ENCODE data around the gene NSG2. TPM values are rescaled to one million over a fixed set of nuclear protein-coding genes. Genes with fewer than 3 reads are reported as not detected.

NSG2 gene
- total and polyA plus RNA-seq, 2 of the 4 experiments (the other 2 are of a cell fraction): not detected

GRCh38 chr5:174120401-174121005 lies 75.0 kb downstream of the NSG2 start:
- ChIA-PET POLR2A (ENCODE audit: unreplicated experiment) (no interaction called here), CTCF (no interaction called here)
- no peaks in the 10 kb centered on the region for H3K9me1 ChIP-seq (ENCODE audit: insufficient read depth, low read length)
- H3K4ac ChIP-seq (ENCODE audit: low read depth, low read length): no peak overlapping the region
- no peak for ATAC-seq (ENCODE audit: low read depth)
- H2BK20ac ChIP-seq (ENCODE audit: low read depth, low read length): no peak overlapping the region
- H3K79me1 ChIP-seq (ENCODE audit: low read depth in 1 of 2, low read length in 2 of 2): no peaks in the 10 kb centered on the region
- no CpG with 5 or more reads among the region's 1 CpG for WGBS, 2 experiments (ENCODE audit: extremely low coverage in 2 of 2, insufficient read length in 1 of 2)
- no peaks in the 10 kb centered on the region for H3K27me3 ChIP-seq (ENCODE audit: control insufficient read depth, insufficient read depth, low read length)
- H2BK15ac ChIP-seq (ENCODE audit: low read depth, low read length): no peak overlapping the region
- in situ Hi-C loops (cut with MboI; ENCODE audit: low sequenced_read_pairs) (no loop called here), dilution Hi-C loops (cut with HindIII; ENCODE audit: low sequenced_read_pairs, unreplicated experiment) (no loop called here), intact Hi-C loops (cut with micrococcal nuclease) (no loop called here)
- H4K5ac ChIP-seq (ENCODE audit: low read depth, low read length): no peak overlapping the region
- no peak overlapping the region for H2AK5ac ChIP-seq (ENCODE audit: low read depth, low read length)
- H3K4me3 ChIP-seq (ENCODE audit: insufficient read depth, low read depth, low read length): no peak overlapping the region
- H3K4me2 ChIP-seq (ENCODE audit: low read depth, low read length): no peak overlapping the region
- no TSS peak for BruUV-seq (replicated peaks)
- H3K56ac ChIP-seq (ENCODE audit: extremely low read depth, insufficient read depth, low read length): no peak overlapping the region
- no peaks in the 10 kb centered on the region for H3K4me1 ChIP-seq (ENCODE audit: control insufficient read depth, insufficient read depth, low read length)
- no peak overlapping the region for H2BK120ac ChIP-seq (ENCODE audit: low read depth, low read length)
- no peak overlapping the region for H3K14ac ChIP-seq (replicated peaks; ENCODE audit: low read depth, low read length)
- no peak overlapping the region for H2AFZ ChIP-seq (replicated peaks; ENCODE audit: low read length, poor library complexity)
- H3K18ac ChIP-seq (ENCODE audit: low read depth, low read length): no peak overlapping the region
- no peak overlapping the region for H4K8ac ChIP-seq (ENCODE audit: low read depth in 2 of 2, low read length in 2 of 2)
- H4K91ac ChIP-seq (ENCODE audit: insufficient read depth, low read depth, low read length): no peak overlapping the region
- no peak overlapping the region for H2AK9ac ChIP-seq (replicated peaks; ENCODE audit: low read depth, low read length, poor library complexity)
- no peak overlapping the region for H2BK5ac ChIP-seq (ENCODE audit: low read depth, low read length, poor library complexity, severe bottlenecking)
- DNase-seq: no peak
- TF ChIP-seq SMC3 (IDR thresholded peaks at IDR 0.05; ENCODE audit: low read depth, low read length): no peak
- no peak for TF ChIP-seq FOS (IDR thresholded peaks at IDR 0.05; ENCODE audit: low read depth, low read length)
- TF ChIP-seq BHLHE40 (IDR thresholded peaks at IDR 0.05; ENCODE audit: low read depth, low read length): no peak
- H3K23ac ChIP-seq (ENCODE audit: low read depth, low read length): no peak overlapping the region
- H3K36me3 ChIP-seq (ENCODE audit: control insufficient read depth, insufficient read depth, low read length): no peaks in the 10 kb centered on the region
- no peak overlapping the region for H3K9ac ChIP-seq (ENCODE audit: low read depth, low read length)
- peaks cover 6% of the 10 kb centered on the region; the same call in 1 of the 2 replicates for H3K9me3 ChIP-seq (ENCODE audit: control insufficient read depth, insufficient read depth, low read length)
- H4K20me1 ChIP-seq (ENCODE audit: insufficient read depth, low read length): no peaks in the 10 kb centered on the region
- H3K27ac ChIP-seq (ENCODE audit: insufficient read depth, low read length): no peak overlapping the region
